Sciatic nerve (tissue), 2 donors: ENCODE results near the gene SLC25A22. TPM values are rescaled to one million over a fixed set of nuclear protein-coding genes. Genes with fewer than 3 reads are reported as not detected.

Source experiments
- ATAC-seq: fragments of 200-7000 bp; cut with Tn5 transposase; one replicate; pipeline ENCODE4 v1.9.1; 2020; ENCODE audit warnings: mild to moderate bottlenecking, moderate library complexity
- DNase-seq: peaks from one replicate; pipeline ENCODE4 v3.0.0-alpha.2; 2020; ENCODE audit warnings: low spot score
- intact Hi-C: fragments of 100-400 bp; cut with DNase I; formaldehyde crosslinking; loops from one replicate; pipeline ENCODE4 v1.14.2; 2022
- total RNA-seq: library from RNA; stranded (reverse); fragmentation: NEBNext Ultra II Directional; extraction: Animal tissue kit (Norgen Biotek cat#: 25700); gene quantifications from one replicate; pipeline ENCODE4 v1.2.1, GENCODE V29; 2021
- donor health status: DM: no; HTN: no; CAD: no.
- donor health status: DM: no; HTN: no; CAD: no.

The SLC25A22 gene
- total RNA-seq, 1 donor from 2014 or later: 7.2 TPM

GRCh38 chr11:836274-836673 lies 38.2 kb upstream of the SLC25A22 start:
- no peak for DNase-seq
- ATAC-seq: no peak
- intact Hi-C loops: loop anchor here (10.0 kb wide), 1 partner anchor 1479 kb away; no protein-coding TSS in a partner anchor

DNA sequence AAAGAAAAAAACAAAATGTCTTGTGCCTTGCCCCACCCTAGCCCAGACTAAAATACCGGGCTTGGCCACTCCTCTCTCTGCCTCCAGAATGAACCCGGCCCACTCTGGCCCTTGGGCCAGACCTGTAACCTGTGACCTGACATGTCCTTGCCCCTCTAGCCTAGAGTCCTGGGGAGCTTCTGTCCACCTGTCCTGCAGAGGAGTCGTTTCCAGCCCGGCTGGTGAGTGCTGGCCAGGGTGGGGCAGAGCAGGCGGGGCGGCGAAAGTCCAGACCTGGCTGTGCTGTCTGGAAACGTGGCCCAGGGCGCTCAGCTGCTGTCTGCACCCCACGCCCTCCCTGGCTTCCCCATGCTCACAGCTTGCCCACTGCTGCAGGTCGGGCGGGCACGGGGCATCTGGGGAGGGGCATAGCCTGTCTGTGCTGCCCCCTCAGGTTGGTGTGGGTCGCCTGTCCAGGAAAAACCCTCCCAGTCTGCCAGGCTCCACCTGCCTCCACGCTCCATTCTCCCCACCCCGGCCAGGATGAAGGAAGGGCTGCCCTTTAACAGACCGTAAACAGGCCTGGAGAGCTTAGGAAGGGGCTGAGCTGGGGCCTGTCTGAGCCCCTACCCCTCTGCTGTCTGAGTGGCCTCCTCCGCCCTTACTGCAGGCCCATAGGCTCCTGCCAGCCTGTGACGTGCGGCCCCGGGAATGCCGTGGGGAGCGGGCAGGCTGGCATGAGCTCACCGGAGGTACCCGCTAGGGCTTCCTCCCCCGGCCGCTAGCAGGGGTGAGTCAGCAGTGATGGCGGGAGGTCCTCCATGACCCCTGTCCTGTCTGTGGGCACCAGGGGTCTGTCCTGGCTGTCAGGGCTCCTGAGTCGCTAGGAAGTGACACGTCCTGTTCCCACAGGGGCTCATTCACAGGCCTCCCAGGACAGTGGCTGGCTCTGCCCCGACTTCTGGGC lies 36.6 kb upstream of the SLC25A22 start:
- DNase-seq: no peak
- peak; percentile 27 for ATAC-seq
- intact Hi-C loops: loop anchor here (10.0 kb wide), 1 partner anchor 1480 kb away; no protein-coding TSS in a partner anchor

- no peak for DNase-seq
- intact Hi-C loops: loop anchor here (10.0 kb wide), 1 partner anchor 1481 kb away; no protein-coding TSS in a partner anchor
- ATAC-seq: no peak
Observed at GRCh38 chr11:833849-834311, 35.8 kb upstream of the SLC25A22 start.

GRCh38 chr11:833114-833791 lies 35.2 kb upstream of the SLC25A22 start:
- DNase-seq: no peak
- ATAC-seq: peak; percentile 3
- intact Hi-C loops: loop anchor here (10.0 kb wide), 1 partner anchor 1482 kb away; no protein-coding TSS in a partner anchor

- intact Hi-C loops: loop anchor here (10.0 kb wide), 1 partner anchor 1482 kb away; no protein-coding TSS in a partner anchor
- ATAC-seq: peak; percentile 6
- DNase-seq: no peak
Observed at GRCh38 chr11:832529-833113, 34.5 kb upstream of the SLC25A22 start, which contains the start of gene CD151. TSS of gene CD151 (plus strand) at chr11:832952. CDS start at chr11:836070, 3,118 bp downstream.

- intact Hi-C loops: loop anchor here (10.0 kb wide), 1 partner anchor 1483 kb away; no protein-coding TSS in a partner anchor
- ATAC-seq: no peak
Observed at GRCh38 chr11:831961-832528, 34.0 kb upstream of the SLC25A22 start.

GRCh38 chr11:831118-831864 lies 33.2 kb upstream of the SLC25A22 start:
- intact Hi-C loops: loop anchor here (10.0 kb wide), 1 partner anchor 1484 kb away; no protein-coding TSS in a partner anchor
- no peak for ATAC-seq
- DNase-seq: no peak

More at GRCh38 chr11:831961-832528, 34.0 kb upstream of the SLC25A22 start:
- no peak for DNase-seq

- peak; percentile 60 for ATAC-seq
- peak; percentile 86 for DNase-seq
- intact Hi-C loops: loop anchor here (10.0 kb wide), 1 partner anchor 1484 kb away; no protein-coding TSS in a partner anchor
Observed at GRCh38 chr11:830295-831117, 32.4 kb upstream of the SLC25A22 start.

- intact Hi-C loops: loop anchor here (10.0 kb wide), 1 partner anchor 1485 kb away; no protein-coding TSS in a partner anchor
- ATAC-seq (no peak), DNase-seq (no peak)
Observed at GRCh38 chr11:829847-830294, 31.8 kb upstream of the SLC25A22 start.

DNA sequence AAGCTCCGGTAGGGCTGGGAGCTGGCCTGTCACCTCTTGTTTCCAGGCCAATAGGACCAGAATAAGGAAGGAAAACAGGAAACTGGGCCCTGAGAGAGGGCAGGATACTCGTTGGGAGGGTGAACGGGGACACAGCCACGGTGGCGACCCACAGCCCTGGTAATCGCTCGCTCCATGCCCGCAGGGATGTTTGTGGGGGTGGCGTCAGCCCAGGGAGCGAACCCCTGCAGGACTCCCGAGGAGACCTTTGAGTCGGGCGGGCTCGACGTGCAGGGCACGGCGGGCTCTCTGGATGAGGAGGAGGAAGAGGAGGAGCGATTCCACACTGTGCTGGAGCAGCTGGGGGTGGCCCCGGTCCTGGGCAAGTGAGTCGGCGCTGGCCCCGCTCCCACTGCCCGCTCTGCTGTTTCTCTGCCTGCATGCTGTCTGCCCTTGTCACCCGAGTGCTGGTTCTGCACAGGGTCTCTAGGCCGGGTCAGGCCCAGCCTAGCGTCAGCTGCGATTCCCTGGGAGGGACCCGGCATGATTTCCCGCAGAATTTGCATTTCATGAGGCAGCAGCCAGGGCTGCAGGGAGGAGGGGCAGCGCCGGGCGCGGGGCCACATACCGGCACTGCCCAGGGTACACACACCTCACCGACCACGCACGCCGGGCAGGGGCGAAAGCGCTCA lies 31.2 kb upstream of the SLC25A22 start:
- DNase-seq (no peak), ATAC-seq (no peak)
- intact Hi-C loops: no loop called here

GRCh38 chr11:828506-829175 lies 30.6 kb upstream of the SLC25A22 start:
- intact Hi-C loops: no loop called here
- ATAC-seq (no peak), DNase-seq (no peak)

GRCh38 chr11:827897-828192 lies 29.8 kb upstream of the SLC25A22 start, which contains the start of gene CRACR2B:
TSS of gene CRACR2B (plus strand) at chr11:827919. CDS start at chr11:828608, 689 bp downstream.
- DNase-seq: no peak
- no peak for ATAC-seq
- intact Hi-C loops: no loop called here

- ATAC-seq (no peak), DNase-seq (no peak)
- intact Hi-C loops: no loop called here
Observed at GRCh38 chr11:827146-827896, 29.2 kb upstream of the SLC25A22 start.

- intact Hi-C loops: no loop called here
- ATAC-seq: no peak
- no peak for DNase-seq
Observed at GRCh38 chr11:826836-827145, 28.7 kb upstream of the SLC25A22 start.

- ATAC-seq (no peak), DNase-seq (no peak)
- intact Hi-C loops: no loop called here
Observed at GRCh38 chr11:826227-826621, 28.1 kb upstream of the SLC25A22 start.
